IMR-90 (cell line): ENCODE results near the gene OGA. TPM values are rescaled to one million over a fixed set of nuclear protein-coding genes. Genes with fewer than 3 reads are reported as not detected.

Experiments used
- ATAC-seq: fragments of 200-7000 bp; cut with Tn5 transposase; 2 replicates; pipeline ENCODE4 v1.9.1; 2020; ENCODE audit warnings: low read depth, mild to moderate bottlenecking, moderate library complexity
- BruUV-seq: library from RNA; stranded (reverse); fragments of 400-500 nt; replicated peaks from 2 replicates; lab custom pipeline; 2021; lab: Mats Ljungman, UMichigan
- CTCF ChIA-PET: fragments of 300-600 bp; formaldehyde crosslinking; extraction: SDS; loops from one replicate; lab custom pipeline; 2021; ENCODE audit warnings: antibody characterized with exemption; lab: Yijun Ruan, JAX
- POLR2A ChIA-PET: fragments of 300-600 bp; sonication (Branson Sonifier 250); formaldehyde crosslinking; loops from one replicate; lab custom pipeline; 2022; ENCODE audit warnings: antibody characterized with exemption; ENCODE audit not compliant: unreplicated experiment; lab: Charles Lee
- DNase-seq: peaks from one replicate; pipeline ENCODE4 v3.0.0; 2013
- H2AFZ ChIP-seq: replicated peaks from 2 replicates; pipeline ENCODE3; 2013; ENCODE audit warnings: low read length, mild to moderate bottlenecking; ENCODE audit not compliant: poor library complexity
- H2AK5ac ChIP-seq: 2 replicates; pipeline ENCODE4 v1.6.1; 2013; ENCODE audit warnings: low read depth, low read length, inconsistent platforms
- H2AK9ac ChIP-seq: replicated peaks from 2 replicates; pipeline ENCODE3; 2013; ENCODE audit warnings: mild to moderate bottlenecking, low read depth, low read length, moderate library complexity; ENCODE audit not compliant: poor library complexity
- H2BK120ac ChIP-seq: 2 replicates; pipeline ENCODE4 v1.6.1; 2013; ENCODE audit warnings: low read depth, low read length, inconsistent platforms
- H2BK15ac ChIP-seq: 3 replicates; pipeline ENCODE4 v1.6.1; 2013; ENCODE audit warnings: low read depth, low read length, inconsistent platforms
- H2BK20ac ChIP-seq: 2 replicates; pipeline ENCODE4 v1.6.1; 2013; ENCODE audit warnings: low read depth, mild to moderate bottlenecking, inconsistent platforms, low read length, moderate library complexity
- H2BK5ac ChIP-seq: 2 replicates; pipeline ENCODE4 v1.6.1; 2013; ENCODE audit warnings: mild to moderate bottlenecking, low read depth, low read length, inconsistent platforms; ENCODE audit not compliant: poor library complexity, severe bottlenecking
- H3K14ac ChIP-seq: replicated peaks from 2 replicates; pipeline ENCODE4 v1.6.1; 2013; ENCODE audit warnings: low read depth, low read length, inconsistent platforms
- H3K18ac ChIP-seq: 2 replicates; pipeline ENCODE4 v1.6.1; 2013; ENCODE audit warnings: low read depth, low read length, control low read depth
- H3K23ac ChIP-seq: 2 replicates; pipeline ENCODE4 v1.6.1; 2013; ENCODE audit warnings: low read depth, low read length, inconsistent platforms
- H3K27ac ChIP-seq: 2 replicates; pipeline ENCODE4 v1.5.1; 2013; ENCODE audit warnings: mild to moderate bottlenecking, control low read depth, low read length; ENCODE audit not compliant: insufficient read depth
- H3K27me3 ChIP-seq: 2 replicates; pipeline ENCODE4 v1.6.1; 2013; ENCODE audit warnings: low read length; ENCODE audit not compliant: control insufficient read depth, insufficient read depth
- H3K36me3 ChIP-seq: 2 replicates; pipeline ENCODE4 v1.6.1; 2013; ENCODE audit warnings: low read length, mixed read lengths; ENCODE audit not compliant: control insufficient read depth, insufficient read depth
- H3K4ac ChIP-seq: 2 replicates; pipeline ENCODE4 v1.6.1; 2013; ENCODE audit warnings: low read depth, low read length, inconsistent platforms
- H3K4me1 ChIP-seq: 2 replicates; pipeline ENCODE4 v1.6.1; 2013; ENCODE audit warnings: low read length, mixed read lengths; ENCODE audit not compliant: control insufficient read depth, insufficient read depth
- H3K4me2 ChIP-seq: 2 replicates; pipeline ENCODE4 v1.6.1; 2013; ENCODE audit warnings: low read depth, mild to moderate bottlenecking, control low read depth, low read length, moderate library complexity
- H3K4me3 ChIP-seq: 2 replicates; pipeline ENCODE4 v1.5.1; 2013; ENCODE audit warnings: low read depth, mild to moderate bottlenecking, control low read depth, low read length, moderate library complexity; ENCODE audit not compliant: insufficient read depth
- H3K56ac ChIP-seq: 2 replicates; pipeline ENCODE4 v1.6.1; 2013; ENCODE audit warnings: low read length, inconsistent platforms; ENCODE audit not compliant: insufficient read depth; ENCODE audit errors: extremely low read depth
- H3K79me1 ChIP-seq, 2 experiments: 2 replicates each; pipeline ENCODE4 v1.6.1; 2013; ENCODE audit warnings: low read length in 2 of 2, inconsistent platforms in 1 of 2, low read depth in 1 of 2
- H3K9ac ChIP-seq: 2 replicates; pipeline ENCODE4 v1.6.1; 2013; ENCODE audit warnings: low read depth, low read length, control low read depth
- H3K9me1 ChIP-seq: 2 replicates; pipeline ENCODE4 v1.6.1; 2013; ENCODE audit warnings: low read length, inconsistent platforms; ENCODE audit not compliant: insufficient read depth
- H3K9me3 ChIP-seq: 2 replicates; pipeline ENCODE4 v1.6.1; 2013; ENCODE audit warnings: low read length; ENCODE audit not compliant: control insufficient read depth, insufficient read depth
- H4K20me1 ChIP-seq: 2 replicates; pipeline ENCODE4 v1.6.1; 2013; ENCODE audit warnings: low read length, inconsistent platforms; ENCODE audit not compliant: insufficient read depth
- H4K5ac ChIP-seq: 2 replicates; pipeline ENCODE4 v1.6.1; 2013; ENCODE audit warnings: mild to moderate bottlenecking, low read depth, low read length, control low read depth
- H4K8ac ChIP-seq, 2 experiments: 2 replicates each; pipeline ENCODE4 v1.6.1; 2013; ENCODE audit warnings: low read depth in 2 of 2, low read length in 2 of 2, control low read depth in 1 of 2, inconsistent platforms in 1 of 2
- H4K91ac ChIP-seq: 2 replicates; pipeline ENCODE4 v1.6.1; 2013; ENCODE audit warnings: low read depth, low read length, inconsistent platforms; ENCODE audit not compliant: insufficient read depth
- CHD1 ChIP-seq: IDR thresholded peaks from 2 replicates; pipeline ENCODE4 v1.6.1; 2012; ENCODE audit warnings: low read depth, low read length, improper control_type of control experiment
- FOS ChIP-seq: fragments of 150-350 bp; IDR thresholded peaks from 2 replicates; pipeline ENCODE4 v1.6.1; 2016; ENCODE audit warnings: low read depth, low read length
- MAZ ChIP-seq: IDR thresholded peaks from 2 replicates; pipeline ENCODE4 v1.6.1; 2012; ENCODE audit warnings: low read depth, mild to moderate bottlenecking, low read length, improper control_type of control experiment, moderate library complexity, borderline replicate concordance
- MXI1 ChIP-seq: IDR thresholded peaks from 2 replicates; pipeline ENCODE4 v1.6.1; 2012; ENCODE audit warnings: low read depth, mild to moderate bottlenecking, low read length, moderate library complexity, borderline replicate concordance
- NFE2L2 ChIP-seq: fragments of 150-350 bp; IDR thresholded peaks from 2 replicates; pipeline ENCODE4 v1.6.1; 2016; ENCODE audit warnings: low read depth, mild to moderate bottlenecking, low read length
- POLR2A ChIP-seq: IDR thresholded peaks from 2 replicates; pipeline ENCODE4 v1.6.1; 2012; ENCODE audit warnings: mild to moderate bottlenecking, low read depth, low read length
- RAD21 ChIP-seq: IDR thresholded peaks from 2 replicates; pipeline ENCODE4 v1.6.1; 2012; ENCODE audit warnings: low read length, improper control_type of control experiment
- RCOR1 ChIP-seq: IDR thresholded peaks from 2 replicates; pipeline ENCODE4 v1.6.1; 2012; ENCODE audit warnings: mild to moderate bottlenecking, low read length, improper control_type of control experiment; ENCODE audit not compliant: insufficient replicate concordance
- RFX5 ChIP-seq: IDR thresholded peaks from 2 replicates; pipeline ENCODE4 v1.8.0; 2012; ENCODE audit warnings: low read depth, mild to moderate bottlenecking, low read length, moderate library complexity
- SMC3 ChIP-seq: fragments of 150-350 bp; IDR thresholded peaks from 2 replicates; pipeline ENCODE4 v1.6.1; 2016; ENCODE audit warnings: low read depth, mild to moderate bottlenecking, antibody characterized with exemption, low read length, moderate library complexity
- WGBS, 2 experiments: methylation state at CpG; one replicate each; pipeline versions ENCODE4 v1.1.5 to v1.1.7; 2013; ENCODE audit warnings: missing lambda C conversion rate in 2 of 2; ENCODE audit not compliant: insufficient read length in 1 of 2; ENCODE audit errors: extremely low coverage in 2 of 2; 5-methylcytosine and 5-hydroxymethylcytosine counted together
- dilution Hi-C: fragments of 300-500 bp; cut with HindIII; formaldehyde crosslinking; loops from one replicate; pipeline ENCODE4 v1.14.3; 2018; ENCODE audit warnings: low sequenced_read_pairs; ENCODE audit not compliant: unreplicated experiment
- in situ Hi-C: fragments of 300-500 bp; cut with MboI; formaldehyde crosslinking; loops from 3 replicates; pipeline ENCODE4 v1.14.3; 2019; ENCODE audit warnings: low sequenced_read_pairs, inconsistent platforms, mixed read lengths
- intact Hi-C: fragments of 100-400 bp; cut with micrococcal nuclease; formaldehyde crosslinking; loops from 2 replicates; pipeline ENCODE4 v1.10.0; 2022
- polyA plus RNA-seq, 3 experiments: library from polyadenylated mRNA; depleted of rRNA; stranded (reverse); fragments of >200 nt; gene quantifications; 2 replicates each; pipeline ENCODE4 v1.2.3, GENCODE V29; 2012; ENCODE audit warnings: low replicate concordance in 1 of 3
- total RNA-seq: library from RNA; depleted of rRNA; stranded (reverse); fragments of >200 nt; gene quantifications from 2 replicates; pipeline ENCODE4 v1.2.3, GENCODE V29; 2012
- TF ChIP-seq, protein P1 (sequence below): conservative IDR thresholded peaks from 2 replicates; pipeline ENCODE4 v1.5.1; 2012; ENCODE audit warnings: mild to moderate bottlenecking, low read depth, low read length, improper control_type of control experiment
- TF ChIP-seq, protein P2 (sequence below): fragments of 150-350 bp; IDR thresholded peaks from 2 replicates; pipeline ENCODE4 v1.6.1; 2016; ENCODE audit warnings: low read depth, mild to moderate bottlenecking, low read length, moderate library complexity, borderline replicate concordance
- TF ChIP-seq, protein P3 (sequence below): fragments of 150-350 bp; IDR thresholded peaks from 2 replicates; pipeline ENCODE4 v1.6.1; 2017; ENCODE audit warnings: mild to moderate bottlenecking, antibody characterized with exemption, low read length, low read depth

Gene OGA
- total and polyA plus RNA-seq, 2 of the 4 experiments (the other 2 are of a cell fraction): 42.5 to 62.9 TPM

DNA sequence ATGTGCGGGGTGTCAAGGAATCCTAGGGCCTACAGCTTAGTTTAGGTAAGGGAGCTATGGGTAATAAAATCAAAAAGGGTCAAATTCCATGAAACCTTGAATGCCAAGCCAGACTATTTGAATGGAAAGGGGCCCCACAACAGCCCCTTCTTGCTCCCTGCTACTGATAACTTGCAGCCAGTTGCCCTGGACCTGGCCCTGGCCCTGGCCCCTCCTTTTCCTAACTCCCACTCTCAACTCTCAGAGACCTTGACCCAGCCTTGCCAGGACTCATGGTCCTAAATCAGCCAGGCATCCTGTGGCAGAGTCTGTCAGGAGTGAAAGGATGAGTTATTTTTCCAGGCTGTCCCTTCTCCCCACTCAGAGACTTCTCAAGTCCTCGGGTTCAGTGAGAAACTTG, 19.5 kb upstream of the OGA start:
- H2BK20ac ChIP-seq: no peak overlapping the region
- H3K36me3 ChIP-seq: no peaks in the 10 kb centered on the region
- no peak overlapping the region for H2AFZ ChIP-seq
- no peak overlapping the region for H2BK120ac ChIP-seq
- no peak overlapping the region for H3K56ac ChIP-seq
- H3K9ac ChIP-seq: no peak overlapping the region
- 0 out of 4 replicates have a peak, but pooled peaks cover 0 to 9% of the 10 kb centered on the region in 2 experiments for H3K79me1 ChIP-seq
- H2BK15ac ChIP-seq: no peak overlapping the region
- no peak overlapping the region for H2BK5ac ChIP-seq
- dilution Hi-C loops (no loop called here), in situ Hi-C loops (no loop called here), intact Hi-C loops (no loop called here)
- H3K23ac ChIP-seq: no peak overlapping the region
- H3K27me3 ChIP-seq: no peaks in the 10 kb centered on the region
- TF ChIP-seq RCOR1 (no peak), POLR2A (no peak), SMC3 (no peak), MXI1 (no peak), FOS (no peak), MAZ (no peak), RFX5 (no peak), RAD21 (no peak), NFE2L2 (no peak), CHD1 (no peak)
- TF ChIP-seq, protein P1, sequence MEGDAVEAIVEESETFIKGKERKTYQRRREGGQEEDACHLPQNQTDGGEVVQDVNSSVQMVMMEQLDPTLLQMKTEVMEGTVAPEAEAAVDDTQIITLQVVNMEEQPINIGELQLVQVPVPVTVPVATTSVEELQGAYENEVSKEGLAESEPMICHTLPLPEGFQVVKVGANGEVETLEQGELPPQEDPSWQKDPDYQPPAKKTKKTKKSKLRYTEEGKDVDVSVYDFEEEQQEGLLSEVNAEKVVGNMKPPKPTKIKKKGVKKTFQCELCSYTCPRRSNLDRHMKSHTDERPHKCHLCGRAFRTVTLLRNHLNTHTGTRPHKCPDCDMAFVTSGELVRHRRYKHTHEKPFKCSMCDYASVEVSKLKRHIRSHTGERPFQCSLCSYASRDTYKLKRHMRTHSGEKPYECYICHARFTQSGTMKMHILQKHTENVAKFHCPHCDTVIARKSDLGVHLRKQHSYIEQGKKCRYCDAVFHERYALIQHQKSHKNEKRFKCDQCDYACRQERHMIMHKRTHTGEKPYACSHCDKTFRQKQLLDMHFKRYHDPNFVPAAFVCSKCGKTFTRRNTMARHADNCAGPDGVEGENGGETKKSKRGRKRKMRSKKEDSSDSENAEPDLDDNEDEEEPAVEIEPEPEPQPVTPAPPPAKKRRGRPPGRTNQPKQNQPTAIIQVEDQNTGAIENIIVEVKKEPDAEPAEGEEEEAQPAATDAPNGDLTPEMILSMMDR: no peak
- TF ChIP-seq, protein P2, sequence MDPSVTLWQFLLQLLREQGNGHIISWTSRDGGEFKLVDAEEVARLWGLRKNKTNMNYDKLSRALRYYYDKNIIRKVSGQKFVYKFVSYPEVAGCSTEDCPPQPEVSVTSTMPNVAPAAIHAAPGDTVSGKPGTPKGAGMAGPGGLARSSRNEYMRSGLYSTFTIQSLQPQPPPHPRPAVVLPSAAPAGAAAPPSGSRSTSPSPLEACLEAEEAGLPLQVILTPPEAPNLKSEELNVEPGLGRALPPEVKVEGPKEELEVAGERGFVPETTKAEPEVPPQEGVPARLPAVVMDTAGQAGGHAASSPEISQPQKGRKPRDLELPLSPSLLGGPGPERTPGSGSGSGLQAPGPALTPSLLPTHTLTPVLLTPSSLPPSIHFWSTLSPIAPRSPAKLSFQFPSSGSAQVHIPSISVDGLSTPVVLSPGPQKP: no peak
- TF ChIP-seq, protein P3, sequence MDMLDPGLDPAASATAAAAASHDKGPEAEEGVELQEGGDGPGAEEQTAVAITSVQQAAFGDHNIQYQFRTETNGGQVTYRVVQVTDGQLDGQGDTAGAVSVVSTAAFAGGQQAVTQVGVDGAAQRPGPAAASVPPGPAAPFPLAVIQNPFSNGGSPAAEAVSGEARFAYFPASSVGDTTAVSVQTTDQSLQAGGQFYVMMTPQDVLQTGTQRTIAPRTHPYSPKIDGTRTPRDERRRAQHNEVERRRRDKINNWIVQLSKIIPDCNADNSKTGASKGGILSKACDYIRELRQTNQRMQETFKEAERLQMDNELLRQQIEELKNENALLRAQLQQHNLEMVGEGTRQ: no peak
- H3K4me1 ChIP-seq: peaks cover 5% of the 10 kb centered on the region; the same call in 1 of the 2 replicates
- H3K14ac ChIP-seq: no peak overlapping the region
- H4K8ac ChIP-seq: no peak overlapping the region
- H4K20me1 ChIP-seq: peaks cover 26% of the 10 kb centered on the region
- BruUV-seq: no TSS peak
- H3K4me2 ChIP-seq: no peak overlapping the region
- no peak for DNase-seq
- ATAC-seq: no peak
- no peak overlapping the region for H4K91ac ChIP-seq
- no CpG with 5 or more reads among the region's 2 CpGs for WGBS, 2 experiments
- H3K4ac ChIP-seq: no peak overlapping the region
- CTCF ChIA-PET: interaction anchor here (1.0 to 1.6 kb wide), 2 partner anchors 53 to 172 kb away, joined by 3 to 6 read pairs; no protein-coding TSS in a partner anchor
- no peak overlapping the region for H2AK5ac ChIP-seq
- no peak overlapping the region for H2AK9ac ChIP-seq
- no peak overlapping the region for H3K27ac ChIP-seq
- H3K9me3 ChIP-seq: no peaks in the 10 kb centered on the region
- POLR2A ChIA-PET: no interaction called here
- no peak overlapping the region for H3K18ac ChIP-seq
- no peak overlapping the region for H4K5ac ChIP-seq
- no peak overlapping the region for H3K4me3 ChIP-seq
- H3K9me1 ChIP-seq: peaks cover 6% of the 10 kb centered on the region
